ENCODE data around the gene LIPN.

Gene LIPN

DNA sequence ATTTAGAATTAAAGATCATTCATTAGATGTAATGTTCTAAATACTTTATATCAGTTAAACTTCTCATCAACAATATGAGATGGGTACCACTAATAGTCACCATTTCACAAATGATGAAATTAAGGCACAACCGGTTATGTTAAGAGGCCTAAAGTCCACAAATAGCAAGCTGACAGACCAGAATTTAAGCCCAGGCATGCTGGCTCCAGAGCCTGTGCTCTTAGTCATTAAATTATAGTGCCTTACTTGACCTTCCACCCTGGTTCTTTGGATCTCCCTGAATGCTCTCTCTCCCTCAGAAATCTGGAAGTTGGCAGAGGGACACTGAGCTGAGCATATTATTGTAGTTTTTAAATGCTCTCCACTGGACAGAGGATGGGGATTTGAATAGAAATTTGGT lies 3.6 kb downstream of the LIPN start:
- TF ChIP-seq EZH2phosphoT487 (IDR thresholded peaks at IDR 0.05; ENCODE audit: low read depth) = no peak
- TF ChIP-seq, protein P1, sequence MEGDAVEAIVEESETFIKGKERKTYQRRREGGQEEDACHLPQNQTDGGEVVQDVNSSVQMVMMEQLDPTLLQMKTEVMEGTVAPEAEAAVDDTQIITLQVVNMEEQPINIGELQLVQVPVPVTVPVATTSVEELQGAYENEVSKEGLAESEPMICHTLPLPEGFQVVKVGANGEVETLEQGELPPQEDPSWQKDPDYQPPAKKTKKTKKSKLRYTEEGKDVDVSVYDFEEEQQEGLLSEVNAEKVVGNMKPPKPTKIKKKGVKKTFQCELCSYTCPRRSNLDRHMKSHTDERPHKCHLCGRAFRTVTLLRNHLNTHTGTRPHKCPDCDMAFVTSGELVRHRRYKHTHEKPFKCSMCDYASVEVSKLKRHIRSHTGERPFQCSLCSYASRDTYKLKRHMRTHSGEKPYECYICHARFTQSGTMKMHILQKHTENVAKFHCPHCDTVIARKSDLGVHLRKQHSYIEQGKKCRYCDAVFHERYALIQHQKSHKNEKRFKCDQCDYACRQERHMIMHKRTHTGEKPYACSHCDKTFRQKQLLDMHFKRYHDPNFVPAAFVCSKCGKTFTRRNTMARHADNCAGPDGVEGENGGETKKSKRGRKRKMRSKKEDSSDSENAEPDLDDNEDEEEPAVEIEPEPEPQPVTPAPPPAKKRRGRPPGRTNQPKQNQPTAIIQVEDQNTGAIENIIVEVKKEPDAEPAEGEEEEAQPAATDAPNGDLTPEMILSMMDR (IDR thresholded peaks at IDR 0.05; ENCODE audit: low read depth, low read length) = no peak

DNA sequence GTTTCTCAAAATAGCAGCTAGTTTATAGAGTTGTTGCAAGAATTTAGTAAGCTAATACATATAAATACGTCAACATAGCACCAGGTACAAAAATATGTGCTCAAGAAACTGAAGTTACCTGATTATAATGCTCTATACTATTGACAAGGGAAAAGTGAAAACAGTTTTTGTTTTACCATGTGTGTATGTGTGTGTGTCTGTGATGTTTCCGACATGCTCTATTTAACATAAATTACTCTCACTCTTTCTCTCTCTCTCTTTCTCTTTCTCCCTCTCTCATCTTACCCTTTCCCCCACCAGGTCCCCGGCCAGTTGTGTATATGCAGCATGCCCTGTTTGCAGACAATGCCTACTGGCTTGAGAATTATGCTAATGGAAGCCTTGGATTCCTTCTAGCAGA lies 4.3 kb downstream of the LIPN start:
- H3K4me3 ChIP-seq (ENCODE audit: low read length) = peak overlapping the region; percentile 26; the same call in 1 of the 2 replicates
- H3K9ac ChIP-seq (ENCODE audit: low read length) = peak overlapping the region; percentile 70
- peaks cover 51% of the 10 kb centered on the region for H3K36me3 ChIP-seq (replicated peaks; ENCODE audit: low read depth, low read length)
- no peak for TF ChIP-seq EZH2phosphoT487 (IDR thresholded peaks at IDR 0.05; ENCODE audit: low read depth)
- TF ChIP-seq, protein P1 (IDR thresholded peaks at IDR 0.05; ENCODE audit: low read depth, low read length) = no peak
- no peak overlapping the region for H2AFZ ChIP-seq (ENCODE audit: low read depth, low read length)
- H3K4me1 ChIP-seq (ENCODE audit: low read length) = peaks cover 87% of the 10 kb centered on the region
- H4K20me1 ChIP-seq (ENCODE audit: insufficient read depth, low read length) = no peaks in the 10 kb centered on the region
- peak overlapping the region; percentile 99 for H3K27ac ChIP-seq (ENCODE audit: low read length)
- no peaks in the 10 kb centered on the region for H3K9me3 ChIP-seq (ENCODE audit: insufficient read depth, low read length)
- peak overlapping the region; percentile 56 for H3K4me2 ChIP-seq (ENCODE audit: low read length)
- H3K79me2 ChIP-seq (ENCODE audit: low read length) = peaks cover 15% of the 10 kb centered on the region
- H3K27me3 ChIP-seq (ENCODE audit: low read depth, low read length) = no peaks in the 10 kb centered on the region

More for the DNA sequence above, 3.6 kb downstream of the LIPN start:
- Histone ChIP-seq H3K79me2 (ENCODE audit: low read length) (peaks cover 15% of the 10 kb centered on the region), H2AFZ (ENCODE audit: low read depth, low read length) (no peak overlapping the region), H3K36me3 (replicated peaks; ENCODE audit: low read depth, low read length) (peaks cover 45% of the 10 kb centered on the region), H3K9me3 (ENCODE audit: insufficient read depth, low read length) (no peaks in the 10 kb centered on the region), H3K9ac (ENCODE audit: low read length) (peak overlapping the region; percentile 70; the same call in 1 of the 2 replicates), H3K4me2 (ENCODE audit: low read length) (peak overlapping the region; percentile 56), H3K4me3 (ENCODE audit: low read length) (peak overlapping the region; percentile 26; the same call in 1 of the 2 replicates), H3K27ac (ENCODE audit: low read length) (peak overlapping the region; percentile 99), H3K27me3 (ENCODE audit: low read depth, low read length) (no peaks in the 10 kb centered on the region), H3K4me1 (ENCODE audit: low read length) (peaks cover 93% of the 10 kb centered on the region), H4K20me1 (ENCODE audit: insufficient read depth, low read length) (no peaks in the 10 kb centered on the region)

DNA sequence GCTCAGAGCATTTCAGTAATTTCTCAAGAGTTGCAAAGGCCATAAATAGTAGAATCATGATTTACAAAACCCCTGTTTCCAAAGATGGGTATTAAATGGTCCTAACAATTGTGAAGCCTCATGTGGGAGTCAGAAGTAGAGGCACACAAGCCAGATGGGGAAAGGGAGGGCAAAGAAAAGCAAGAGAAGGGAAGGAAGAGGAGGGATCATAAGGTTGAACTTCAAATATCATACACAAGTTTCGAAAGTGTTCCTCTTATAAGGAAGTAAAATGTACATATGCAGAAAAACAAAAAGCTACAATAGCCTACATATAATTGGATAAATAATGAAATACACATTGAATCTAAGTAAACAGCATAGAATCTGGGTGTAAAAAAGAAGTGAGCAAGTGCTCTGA lies 6.0 kb downstream of the LIPN start:
- no peaks in the 10 kb centered on the region for H4K20me1 ChIP-seq (ENCODE audit: insufficient read depth, low read length)
- no peak for TF ChIP-seq EZH2phosphoT487 (IDR thresholded peaks at IDR 0.05; ENCODE audit: low read depth)
- TF ChIP-seq, protein P1 (IDR thresholded peaks at IDR 0.05; ENCODE audit: low read depth, low read length) = no peak
- H2AFZ ChIP-seq (ENCODE audit: low read depth, low read length) = no peak overlapping the region
- H3K4me2 ChIP-seq (ENCODE audit: low read length) = 0 out of 2 replicates have a peak overlapping the region, but pooled peaks have one; percentile 11
- peak overlapping the region; percentile 99 for H3K27ac ChIP-seq (ENCODE audit: low read length)
- H3K9ac ChIP-seq (ENCODE audit: low read length) = peak overlapping the region; percentile 74; the same call in 1 of the 2 replicates
- peaks cover 14% of the 10 kb centered on the region for H3K79me2 ChIP-seq (ENCODE audit: low read length)
- H3K9me3 ChIP-seq (ENCODE audit: insufficient read depth, low read length) = no peaks in the 10 kb centered on the region
- H3K4me1 ChIP-seq (ENCODE audit: low read length) = peaks cover 74% of the 10 kb centered on the region
- H3K4me3 ChIP-seq (ENCODE audit: low read length) = no peak overlapping the region
- H3K27me3 ChIP-seq (ENCODE audit: low read depth, low read length) = no peaks in the 10 kb centered on the region
- peaks cover 64% of the 10 kb centered on the region for H3K36me3 ChIP-seq (replicated peaks; ENCODE audit: low read depth, low read length)

DNA sequence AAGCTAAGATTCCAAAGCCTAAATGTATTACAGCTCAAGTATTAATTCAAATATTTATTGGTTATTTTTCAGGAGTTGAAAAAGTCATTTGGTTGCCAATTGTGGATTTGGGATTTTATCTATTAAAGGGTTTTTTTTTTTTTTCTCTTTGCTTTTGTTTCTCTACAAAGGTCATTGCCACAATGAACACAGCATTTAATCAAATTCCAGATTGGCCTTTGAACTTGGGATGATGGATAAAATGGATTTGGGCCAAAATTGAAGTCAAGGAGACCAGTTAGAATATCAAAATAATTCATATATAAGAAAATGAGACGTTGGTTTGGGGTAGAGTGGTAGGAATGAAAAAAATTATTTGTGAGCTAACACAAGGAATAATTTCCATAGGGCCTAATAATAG lies 9.6 kb downstream of the LIPN start:
- Histone ChIP-seq H3K9me3 (ENCODE audit: insufficient read depth, low read length) (no peaks in the 10 kb centered on the region; the same call in 1 of the 2 replicates), H3K36me3 (replicated peaks; ENCODE audit: low read depth, low read length) (peaks cover 72% of the 10 kb centered on the region), H3K27me3 (ENCODE audit: low read depth, low read length) (no peaks in the 10 kb centered on the region), H3K4me2 (ENCODE audit: low read length) (no peak overlapping the region), H3K9ac (ENCODE audit: low read length) (no peak overlapping the region), H3K4me3 (ENCODE audit: low read length) (no peak overlapping the region), H3K27ac (ENCODE audit: low read length) (no peak overlapping the region), H3K4me1 (ENCODE audit: low read length) (peaks cover 38% of the 10 kb centered on the region), H4K20me1 (ENCODE audit: insufficient read depth, low read length) (no peaks in the 10 kb centered on the region), H2AFZ (ENCODE audit: low read depth, low read length) (no peak overlapping the region), H3K79me2 (ENCODE audit: low read length) (no peaks in the 10 kb centered on the region)
- TF ChIP-seq EZH2phosphoT487 (IDR thresholded peaks at IDR 0.05; ENCODE audit: low read depth) = no peak
- TF ChIP-seq, protein P1 (IDR thresholded peaks at IDR 0.05; ENCODE audit: low read depth, low read length) = no peak

Data from OCI-LY3 (cell line).